Liver (tissue), 5 donors: ENCODE results near the gene WNT10A. TPM values are rescaled to one million over a fixed set of nuclear protein-coding genes. Genes with fewer than 3 reads are reported as not detected.

Experiments
- polyA plus RNA-seq, 2 donors: library from polyadenylated mRNA; stranded (reverse) in 1 of 2; unstranded in 1 of 2; fragments of 200-250 nt in 1 of 2; fragments of >200 nt in 1 of 2; fragmentation: Nextera tagmentation in 1 of 2; extraction: Ambion mirVana in 1 of 2; gene quantifications; one replicate each; pipeline versions ENCODE4 v1.2.1 to v1.2.3, GENCODE V29; 2013 to 2015
- small RNA-seq: library from RNA; depleted of rRNA; stranded (forward); fragments of <200 nt; gene quantifications from one replicate; pipeline ENCODE3, GENCODE V24; 2014
- total RNA-seq, 2 donors: library from RNA; depleted of rRNA; stranded (reverse); fragments of >200 nt; gene quantifications; one replicate each; pipeline ENCODE4 v1.2.3, GENCODE V29; 2014
- donor health status: healthy.
- donor health status: healthy.
- donor health status: healthy.

WNT10A gene
- total and polyA plus RNA-seq, 4 donors: 0.01 to 0.08 (median 0.05) TPM; not detected in 1

Small RNA genes within 50 kb of the gene (small RNA-seq; reads per million reads assigned to genes)
- gene RNU6-642P: not detected

Other genes starting within 250 kb of the WNT10A start
- gene ZNF142, start 221.2 kb upstream of the WNT10A start, total RNA-seq: 1 to 10 TPM; 6.0 to 7.4 TPM
- 1 to 10 TPM; 2.2 to 3.7 TPM for gene ZNF142, start 221.2 kb upstream of the WNT10A start, polyA plus RNA-seq
- 10 to 100 TPM; 14.8 to 27.5 TPM for gene BCS1L, start 221.2 kb upstream of the WNT10A start, total RNA-seq
- gene BCS1L, start 221.2 kb upstream of the WNT10A start, polyA plus RNA-seq: 10 to 100 TPM; 22.9 to 30.1 TPM
- gene RNF25, start 208.8 kb upstream of the WNT10A start, total RNA-seq: 1 to 10 TPM; 6.5 to 8.2 TPM
- 10 to 100 TPM in 1 of 2 donors, 1 to 10 TPM in 1; 3.3 to 14.0 TPM for gene RNF25, start 208.8 kb upstream of the WNT10A start, polyA plus RNA-seq
- gene STK36, start 208.8 kb upstream of the WNT10A start, total RNA-seq: 10 to 100 TPM in 1 of 2 donors, 1 to 10 TPM in 1; 5.1 to 17.2 TPM
- 1 to 10 TPM; 5.2 to 8.9 TPM for gene STK36, start 208.8 kb upstream of the WNT10A start, polyA plus RNA-seq
- 10 to 100 TPM in 1 of 2 donors, 1 to 10 TPM in 1; 6.9 to 14.0 TPM for gene TTLL4, start 170.0 kb upstream of the WNT10A start, total RNA-seq
- 1 to 10 TPM; 5.7 to 6.4 TPM for gene TTLL4, start 170.0 kb upstream of the WNT10A start, polyA plus RNA-seq
- 100 to 1,000 TPM; 112 to 354 TPM for gene CYP27A1, start 98.7 kb upstream of the WNT10A start, total RNA-seq
- gene CYP27A1, start 98.7 kb upstream of the WNT10A start, polyA plus RNA-seq: 100 to 1,000 TPM; 298 to 311 TPM
- not detected for gene PRKAG3, start 49.0 kb upstream of the WNT10A start, total RNA-seq
- gene PRKAG3, start 49.0 kb upstream of the WNT10A start, polyA plus RNA-seq: under 1 TPM in 1 of 2 donors, not detected in 1; 0.08 TPM
- under 1 TPM in 1 of 2 donors, not detected in 1; 0.08 TPM for gene WNT6, start 21.0 kb upstream of the WNT10A start, total RNA-seq
- gene WNT6, start 21.0 kb upstream of the WNT10A start, polyA plus RNA-seq: under 1 TPM in 1 of 2 donors, not detected in 1; 0.20 TPM
- not detected for gene CDK5R2, start 78.8 kb downstream of the WNT10A start, total RNA-seq
- gene CDK5R2, start 78.8 kb downstream of the WNT10A start, polyA plus RNA-seq: not detected
- gene FEV, start 104.3 kb downstream of the WNT10A start, total RNA-seq: not detected
- not detected for gene FEV, start 104.3 kb downstream of the WNT10A start, polyA plus RNA-seq
- not detected for gene CRYBA2, start 112.6 kb downstream of the WNT10A start, total RNA-seq
- not detected for gene CRYBA2, start 112.6 kb downstream of the WNT10A start, polyA plus RNA-seq
- gene CFAP65, start 160.7 kb downstream of the WNT10A start, total RNA-seq: not detected
- not detected for gene CFAP65, start 160.7 kb downstream of the WNT10A start, polyA plus RNA-seq
- 1 to 10 TPM in 1 of 2 donors, under 1 TPM in 1; 0.75 to 2.4 TPM for gene IHH, start 180.1 kb downstream of the WNT10A start, total RNA-seq
- under 1 TPM; 0.51 to 0.82 TPM for gene IHH, start 180.1 kb downstream of the WNT10A start, polyA plus RNA-seq